ENCODE data around the gene LRRC28.

DNA sequence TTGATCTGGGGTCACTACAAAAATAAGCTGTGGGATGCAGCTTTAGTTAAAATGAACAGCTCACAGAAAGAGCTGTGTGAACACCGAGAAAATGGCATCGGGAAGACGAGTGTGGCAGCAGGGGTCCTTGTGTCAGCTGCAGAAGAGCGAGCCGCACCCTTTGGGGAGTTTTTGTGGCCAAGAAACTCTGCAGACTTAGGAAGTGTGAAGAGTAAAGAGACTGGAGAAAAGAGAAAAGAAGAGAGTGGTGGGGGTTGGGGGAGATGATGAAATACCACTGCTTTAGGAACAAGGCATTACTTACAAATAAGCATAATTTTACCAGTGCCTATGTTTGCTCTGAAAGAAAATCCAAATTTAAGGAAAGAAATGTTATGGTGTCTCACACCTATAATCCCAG, 147.8 kb downstream of the LRRC28 start:
- TF ChIP-seq, protein P1, sequence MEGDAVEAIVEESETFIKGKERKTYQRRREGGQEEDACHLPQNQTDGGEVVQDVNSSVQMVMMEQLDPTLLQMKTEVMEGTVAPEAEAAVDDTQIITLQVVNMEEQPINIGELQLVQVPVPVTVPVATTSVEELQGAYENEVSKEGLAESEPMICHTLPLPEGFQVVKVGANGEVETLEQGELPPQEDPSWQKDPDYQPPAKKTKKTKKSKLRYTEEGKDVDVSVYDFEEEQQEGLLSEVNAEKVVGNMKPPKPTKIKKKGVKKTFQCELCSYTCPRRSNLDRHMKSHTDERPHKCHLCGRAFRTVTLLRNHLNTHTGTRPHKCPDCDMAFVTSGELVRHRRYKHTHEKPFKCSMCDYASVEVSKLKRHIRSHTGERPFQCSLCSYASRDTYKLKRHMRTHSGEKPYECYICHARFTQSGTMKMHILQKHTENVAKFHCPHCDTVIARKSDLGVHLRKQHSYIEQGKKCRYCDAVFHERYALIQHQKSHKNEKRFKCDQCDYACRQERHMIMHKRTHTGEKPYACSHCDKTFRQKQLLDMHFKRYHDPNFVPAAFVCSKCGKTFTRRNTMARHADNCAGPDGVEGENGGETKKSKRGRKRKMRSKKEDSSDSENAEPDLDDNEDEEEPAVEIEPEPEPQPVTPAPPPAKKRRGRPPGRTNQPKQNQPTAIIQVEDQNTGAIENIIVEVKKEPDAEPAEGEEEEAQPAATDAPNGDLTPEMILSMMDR (IDR thresholded peaks at IDR 0.05), result no peak
- TF ChIP-seq EP300 (IDR thresholded peaks at IDR 0.05), result no peak
- TF ChIP-seq POLR2AphosphoS5 (IDR thresholded peaks at IDR 0.05), result no peak
- TF ChIP-seq POLR2A (IDR thresholded peaks at IDR 0.05), result no peak

Measured in upper lobe of left lung (tissue), 4 donors.